ENCODE results near the gene ZNF529. TPM values are rescaled to one million over a fixed set of nuclear protein-coding genes. Genes with fewer than 3 reads are reported as not detected.

ZNF529 gene
- total RNA-seq, 1 experiment from 2014 or later: 16.9 TPM

GRCh38 chr19:36527341-36527740 is 45.8 kb downstream of the ZNF529 start:
- Mint-ChIP-seq H3K27ac (peak overlapping the region in 2 of 3 experiments; percentile 99 to 100; a peak in 3 of 7 replicates), H3K4me1 (peaks cover 14% of the 10 kb centered on the region in 2 experiments), H3K9me3 (peaks cover 17 to 54% of the 10 kb centered on the region in 2 experiments), H3K4me3 (peak overlapping the region; percentile 99 to 100), H3K27me3 (ENCODE audit: low read depth) (no peaks in the 10 kb centered on the region), H3K36me3 (ENCODE audit: insufficient read depth in 1 of 3, low read depth in 3 of 3) (peaks cover 35 to 58% (median 42%) of the 10 kb centered on the region in 3 experiments)
- no peaks in the 10 kb centered on the region for H3K27me3 ChIP-seq (ENCODE audit: insufficient read depth, low read length)
- no peaks in the 10 kb centered on the region for H4K20me1 ChIP-seq (ENCODE audit: control insufficient read depth, insufficient read depth, insufficient read length)
- H2BK20ac ChIP-seq (ENCODE audit: low read depth, low read length, poor library complexity, severe bottlenecking): no peak overlapping the region
- no peak overlapping the region for H3K4ac ChIP-seq (ENCODE audit: low read depth, low read length)
- H3K79me1 ChIP-seq (ENCODE audit: insufficient read depth, low read depth, low read length, poor library complexity, severe bottlenecking): no peaks in the 10 kb centered on the region
- no peak overlapping the region for H3T11ph ChIP-seq (ENCODE audit: low read length)
- H2BK5ac ChIP-seq (ENCODE audit: insufficient read length, low read length): no peak overlapping the region
- H4K91ac ChIP-seq (ENCODE audit: insufficient read length, low read depth, low read length): no peak overlapping the region
- no peak overlapping the region for H2AFZ ChIP-seq (ENCODE audit: low read length)
- peaks cover 7% of the 10 kb centered on the region for H3K23me2 ChIP-seq (ENCODE audit: insufficient read length, low read depth, low read length, poor library complexity, severe bottlenecking)
- peaks cover 10% of the 10 kb centered on the region for H3K79me2 ChIP-seq (ENCODE audit: insufficient read depth, low read length)
- peaks cover 5% of the 10 kb centered on the region for H3K9me3 ChIP-seq (ENCODE audit: control insufficient read depth, low read depth, low read length)
- no peak overlapping the region for H2AK5ac ChIP-seq (ENCODE audit: insufficient read length, low read length)
- no peak overlapping the region for H4K5ac ChIP-seq (ENCODE audit: insufficient read length, low read depth, low read length)
- H3K23ac ChIP-seq (ENCODE audit: insufficient read length, low read depth, low read length): no peak overlapping the region
- H2BK15ac ChIP-seq (ENCODE audit: low read depth, low read length): no peak overlapping the region
- no peak overlapping the region for H3K18ac ChIP-seq (ENCODE audit: insufficient read length, low read depth, low read length)
- no peak overlapping the region for H2BK12ac ChIP-seq (ENCODE audit: insufficient read length, low read depth, low read length)
- H2BK120ac ChIP-seq (ENCODE audit: low read depth, low read length, poor library complexity, severe bottlenecking): no peak overlapping the region
- H3K14ac ChIP-seq (ENCODE audit: insufficient read depth, low read length): no peak overlapping the region
- no peak for TF ChIP-seq CTCF (conservative IDR thresholded peaks at IDR 0.05)
- no CpG with 5 or more reads among the region's 5 CpGs for WGBS (ENCODE audit: extremely low coverage, insufficient read length, low lambda C conversion rate)
- H3K9ac ChIP-seq (ENCODE audit: extremely low read depth, insufficient read length, low read length): peak overlapping the region; percentile 93
- no peak for DNase-seq
- H3K56ac ChIP-seq (ENCODE audit: insufficient read length, low read depth, low read length): no peak overlapping the region
- H3K27ac ChIP-seq (ENCODE audit: insufficient read length, low read depth, low read length): no peak overlapping the region
- 0 out of 2 replicates have a peak, but pooled peaks cover 3% of the 10 kb centered on the region for H3K4me1 ChIP-seq (ENCODE audit: insufficient read depth, low read length)
- H3K4me2 ChIP-seq (ENCODE audit: insufficient read depth, insufficient read length, low read length): peak overlapping the region; percentile 94
- H4K8ac ChIP-seq (replicated peaks; ENCODE audit: insufficient read length, low read depth, low read length): no peak overlapping the region

All from H9 (cell line).